Measurements from ENCODE around the gene SESTD1.
A peak's percentile ranks its signal among the peaks of the same experiment; 100 is the strongest.

The SESTD1 gene, protein sequence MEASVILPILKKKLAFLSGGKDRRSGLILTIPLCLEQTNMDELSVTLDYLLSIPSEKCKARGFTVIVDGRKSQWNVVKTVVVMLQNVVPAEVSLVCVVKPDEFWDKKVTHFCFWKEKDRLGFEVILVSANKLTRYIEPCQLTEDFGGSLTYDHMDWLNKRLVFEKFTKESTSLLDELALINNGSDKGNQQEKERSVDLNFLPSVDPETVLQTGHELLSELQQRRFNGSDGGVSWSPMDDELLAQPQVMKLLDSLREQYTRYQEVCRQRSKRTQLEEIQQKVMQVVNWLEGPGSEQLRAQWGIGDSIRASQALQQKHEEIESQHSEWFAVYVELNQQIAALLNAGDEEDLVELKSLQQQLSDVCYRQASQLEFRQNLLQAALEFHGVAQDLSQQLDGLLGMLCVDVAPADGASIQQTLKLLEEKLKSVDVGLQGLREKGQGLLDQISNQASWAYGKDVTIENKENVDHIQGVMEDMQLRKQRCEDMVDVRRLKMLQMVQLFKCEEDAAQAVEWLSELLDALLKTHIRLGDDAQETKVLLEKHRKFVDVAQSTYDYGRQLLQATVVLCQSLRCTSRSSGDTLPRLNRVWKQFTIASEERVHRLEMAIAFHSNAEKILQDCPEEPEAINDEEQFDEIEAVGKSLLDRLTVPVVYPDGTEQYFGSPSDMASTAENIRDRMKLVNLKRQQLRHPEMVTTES

GRCh38 chr2:179264368-179265081, at the start of gene SESTD1:
Gene SESTD1 (minus strand): TSS chr2:179264832. CDS start chr2:179191841, 72,991 bp downstream.
- peak within 1 kb of the TSS; percentile 75 for H3K4me3 ChIP-seq (ENCODE audit: low read depth, low read length)

- H3K4me3 ChIP-seq (ENCODE audit: low read depth, low read length): no peak overlapping the region
Observed at GRCh38 chr2:179313057-179313456, 48.4 kb upstream of the SESTD1 start.

DNA sequence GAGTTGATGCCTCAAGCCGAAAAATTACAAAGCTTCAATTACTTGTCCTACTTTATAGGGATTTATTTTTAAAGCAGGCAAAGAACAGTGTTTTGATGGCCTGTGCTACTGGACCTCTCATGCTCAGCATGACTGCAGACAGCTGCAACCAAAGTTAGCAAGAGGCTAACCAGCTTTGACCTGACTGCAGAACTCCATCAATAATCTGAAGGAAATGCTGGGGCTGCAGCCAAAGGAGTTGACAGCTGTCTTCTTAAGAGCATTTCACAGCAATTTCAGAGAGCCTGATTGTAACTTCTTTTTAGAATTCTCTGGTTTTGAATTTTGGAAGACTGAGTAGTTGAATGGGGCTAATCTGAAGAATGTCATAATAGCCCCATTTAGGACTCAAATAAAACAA, 46.5 kb upstream of the SESTD1 start:
- no peak overlapping the region for H3K4me3 ChIP-seq (ENCODE audit: low read depth, low read length)

DNA sequence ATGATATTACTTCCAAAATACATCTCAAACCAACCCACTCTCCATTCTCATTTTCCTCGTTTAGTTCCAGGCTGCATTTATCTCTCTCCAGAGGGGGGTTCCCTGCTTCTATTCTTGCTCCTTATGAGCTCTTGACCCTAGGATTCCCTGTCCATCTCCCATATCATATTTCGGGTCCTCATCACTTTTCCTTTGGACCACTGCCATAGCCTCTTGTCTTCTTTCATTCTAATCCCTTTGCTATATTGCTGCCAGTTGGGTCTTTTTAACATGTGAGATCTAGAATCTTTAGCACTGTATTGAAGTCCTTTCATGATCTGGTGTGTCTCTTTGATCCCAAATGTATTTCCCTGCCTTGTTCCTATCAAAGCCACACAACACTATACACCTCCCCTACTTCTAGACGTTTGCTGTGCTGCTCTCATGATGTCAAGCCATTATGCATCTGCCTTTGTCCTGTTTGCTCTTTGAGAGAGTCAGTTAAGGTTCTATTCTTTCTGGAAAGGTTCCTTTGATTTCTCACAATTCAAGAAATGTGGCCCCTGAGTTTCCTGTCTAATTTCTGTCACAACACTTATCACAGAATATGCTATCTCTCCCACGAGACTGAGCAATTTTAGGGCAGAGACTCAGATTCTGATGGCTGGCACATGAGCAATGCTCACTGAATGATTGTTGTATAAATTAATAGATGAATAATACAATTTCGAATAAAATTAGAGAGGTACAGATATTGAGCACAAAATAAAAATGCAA, 43.2 kb upstream of the SESTD1 start:
- no peak overlapping the region for H3K4me3 ChIP-seq (ENCODE audit: low read depth, low read length)

DNA sequence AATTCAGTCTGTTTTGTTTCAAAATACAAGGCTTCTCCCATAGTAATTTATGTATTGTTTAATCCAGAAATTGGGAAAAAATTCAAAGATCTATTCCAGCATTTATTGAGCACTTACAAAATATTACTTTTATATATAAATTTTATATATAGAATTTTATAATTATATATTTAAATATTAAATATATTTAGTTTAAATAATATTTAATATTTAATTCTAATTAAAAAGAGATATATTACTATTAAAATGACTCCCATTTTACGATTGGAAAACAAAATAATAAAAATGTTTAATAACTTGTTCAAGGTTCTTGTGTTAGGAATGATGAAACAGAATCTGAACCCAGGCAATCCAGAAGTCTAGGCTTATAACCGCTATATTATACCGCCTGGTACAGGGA, 40.5 kb upstream of the SESTD1 start:
- H3K4me3 ChIP-seq (ENCODE audit: low read depth, low read length): no peak overlapping the region

- H3K4me3 ChIP-seq (ENCODE audit: low read depth, low read length): no peak overlapping the region
Observed at GRCh38 chr2:179304424-179304823, 39.8 kb upstream of the SESTD1 start.

GRCh38 chr2:179302764-179303571, 38.3 kb upstream of the SESTD1 start:
- no peak overlapping the region for H3K4me3 ChIP-seq (ENCODE audit: low read depth, low read length)

- no peak overlapping the region for H3K4me3 ChIP-seq (ENCODE audit: low read depth, low read length)
Observed at GRCh38 chr2:179302149-179302548, 37.5 kb upstream of the SESTD1 start.

- no peak overlapping the region for H3K4me3 ChIP-seq (ENCODE audit: low read depth, low read length)
Observed at GRCh38 chr2:179298666-179299065, 34.0 kb upstream of the SESTD1 start.

- no peak overlapping the region for H3K4me3 ChIP-seq (ENCODE audit: low read depth, low read length)
Observed at GRCh38 chr2:179297927-179298326, 33.3 kb upstream of the SESTD1 start.

DNA sequence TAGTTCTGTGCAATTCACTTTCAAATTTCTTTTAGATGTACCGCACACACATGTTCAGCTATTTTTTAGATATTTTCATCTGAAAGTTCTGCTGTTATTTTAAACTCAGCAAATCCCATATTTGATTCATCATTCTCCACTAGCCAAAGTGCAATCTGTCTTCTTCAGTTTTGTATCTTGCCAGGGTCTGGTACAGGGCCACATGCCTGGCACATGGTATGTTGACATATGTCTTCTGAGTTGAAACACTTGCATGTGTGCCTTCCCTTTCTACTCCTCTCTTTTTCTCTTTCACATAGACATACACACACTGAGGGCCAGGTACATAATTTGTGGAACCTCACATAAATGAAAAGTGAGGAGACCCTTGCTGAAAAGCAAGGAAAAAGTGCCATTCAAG, 25.7 kb upstream of the SESTD1 start:
- H3K4me3 ChIP-seq (ENCODE audit: low read depth, low read length): no peak overlapping the region

GRCh38 chr2:179285060-179285459, 20.4 kb upstream of the SESTD1 start:
- H3K4me3 ChIP-seq (ENCODE audit: low read depth, low read length): no peak overlapping the region

GRCh38 chr2:179277429-179278196, 13.0 kb upstream of the SESTD1 start:
- no peak overlapping the region for H3K4me3 ChIP-seq (ENCODE audit: low read depth, low read length)

DNA sequence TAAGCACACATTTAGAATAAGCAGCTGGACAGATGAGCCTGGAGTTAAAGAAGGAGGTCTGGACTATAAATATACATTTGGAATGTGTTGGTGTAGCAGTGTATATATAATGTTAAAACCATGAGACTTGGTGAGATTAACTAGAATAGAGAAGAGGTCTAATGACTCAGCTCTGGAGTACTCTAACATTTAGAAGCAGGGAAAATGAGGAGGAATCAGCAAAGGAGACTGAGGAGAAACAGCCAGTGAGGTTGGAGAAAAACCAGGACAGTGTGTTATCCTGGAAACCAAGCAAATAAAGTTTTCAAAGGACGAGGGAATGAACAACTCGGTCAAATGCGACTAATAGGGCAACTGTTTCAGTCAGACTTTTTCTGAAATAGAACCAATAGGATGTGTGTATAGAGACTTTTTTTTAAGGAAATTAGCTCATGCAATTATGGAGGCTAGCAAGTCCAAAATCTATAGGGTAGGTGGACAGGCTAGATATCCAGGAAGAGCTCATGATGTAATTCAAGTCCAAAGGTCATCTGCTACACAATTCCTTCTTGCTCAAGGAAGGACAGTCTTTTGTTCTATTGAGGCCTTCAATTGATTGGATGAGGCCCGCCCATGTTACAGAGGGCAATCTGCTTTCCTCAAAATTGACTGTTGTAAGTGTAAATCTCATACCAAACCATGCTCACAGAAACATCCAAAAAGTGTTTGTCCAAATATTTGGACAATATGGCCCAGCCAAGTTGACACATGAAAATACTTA, 10.8 kb upstream of the SESTD1 start:
- no peak overlapping the region for H3K4me3 ChIP-seq (ENCODE audit: low read depth, low read length)

DNA sequence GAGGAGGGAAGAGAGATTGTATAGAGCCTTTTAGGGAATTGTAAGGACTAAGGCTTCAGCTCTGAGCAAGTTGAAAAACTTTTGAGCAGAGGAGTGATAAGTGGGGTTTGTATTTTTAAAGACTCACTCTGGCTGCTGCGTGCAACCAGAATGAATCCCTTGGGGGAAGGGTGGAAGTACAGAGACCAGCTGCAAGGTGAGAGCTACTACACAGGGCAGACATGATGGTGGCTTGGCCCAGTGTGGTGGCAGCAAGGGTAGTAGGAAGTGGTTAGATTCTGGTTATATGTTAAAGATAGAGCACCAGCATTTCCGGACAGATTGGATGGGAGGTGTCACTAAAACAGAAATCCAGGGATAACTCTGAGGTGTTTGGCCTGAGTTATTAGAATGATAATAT, 10.1 kb upstream of the SESTD1 start:
- H3K4me3 ChIP-seq (ENCODE audit: low read depth, low read length): no peak overlapping the region

GRCh38 chr2:179273461-179273962, 8.9 kb upstream of the SESTD1 start:
- no peak overlapping the region for H3K4me3 ChIP-seq (ENCODE audit: low read depth, low read length)

DNA sequence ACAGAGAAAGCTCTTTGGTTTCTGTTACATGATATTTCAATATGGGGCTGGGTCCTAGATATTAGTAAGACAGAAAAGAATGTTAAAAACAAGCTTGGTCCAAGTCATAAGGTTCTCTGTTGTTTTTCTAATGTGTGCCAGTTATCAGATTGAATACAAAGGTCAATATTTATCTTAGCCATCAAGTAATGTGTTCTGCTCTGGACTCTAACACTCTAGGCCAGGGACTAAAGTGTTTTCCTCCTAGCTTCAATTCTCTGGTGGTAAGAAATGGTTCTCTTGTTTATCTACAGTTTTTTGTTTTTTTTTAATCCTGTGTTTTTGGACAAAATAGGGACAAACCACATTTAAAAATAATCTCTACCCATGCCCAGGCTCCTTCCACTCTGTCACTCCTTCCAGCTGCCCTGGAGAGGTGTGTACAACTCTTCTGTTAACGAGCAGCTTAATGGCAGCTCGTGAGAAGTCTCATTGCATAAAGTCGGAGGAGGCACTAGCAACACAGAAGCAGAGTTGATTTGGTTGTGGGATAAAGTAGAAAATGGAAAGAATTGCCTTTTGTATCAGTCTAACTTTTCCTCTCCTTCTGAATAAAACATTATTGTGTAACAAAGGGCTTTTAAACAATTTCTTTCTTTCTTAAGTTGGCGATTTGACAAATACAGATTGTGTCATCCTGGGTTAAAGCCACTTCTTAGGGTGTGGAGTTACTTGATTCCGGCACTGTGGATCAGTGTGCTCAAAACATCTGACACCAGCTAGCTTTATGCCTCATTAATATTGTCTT, 8.0 kb upstream of the SESTD1 start:
- H3K4me3 ChIP-seq (ENCODE audit: low read depth, low read length): no peak overlapping the region

GRCh38 chr2:179270689-179271088, 6.1 kb upstream of the SESTD1 start:
- H3K4me3 ChIP-seq (ENCODE audit: low read depth, low read length): no peak overlapping the region

Data from iPS-11a (cell line).